HEK293 (cell line): ENCODE measurements around the gene PDK2.

Experiments
- CTCF ChIA-PET: fragments of 350-600 bp; formaldehyde crosslinking; extraction: SDS; loops from one replicate; lab custom pipeline; 2021; ENCODE audit warnings: antibody characterized with exemption; lab: Yijun Ruan, JAX
- POLR2A ChIA-PET: fragments of 300-600 bp; formaldehyde crosslinking; extraction: SDS; loops from one replicate; lab custom pipeline; 2020; ENCODE audit warnings: antibody characterized with exemption, inconsistent platforms; lab: Yijun Ruan, JAX
- H3K27ac ChIP-seq: fragments of 200-500 bp; sonication (Bioruptor generic); 2 replicates; pipeline ENCODE4 v1.5.1; 2014; ENCODE audit warnings: low read depth, low read length, control low read depth, inconsistent platforms; ENCODE audit errors: extremely low read depth
- H3K36me3 ChIP-seq, 2 experiments: fragments of 200-500 bp in 1 of 2; sonication (Bioruptor generic) in 1 of 2; 1 replicate in 1 of 2; 2 replicates in 1 of 2; pipeline ENCODE4 v1.5.1; 2014 to 2017; ENCODE audit warnings: inconsistent platforms in 2 of 2, low read length in 2 of 2; ENCODE audit not compliant: control insufficient read depth in 2 of 2, insufficient read depth in 1 of 2
- H3K4me1 ChIP-seq: fragments of 200-500 bp; sonication (Bioruptor generic); 2 replicates; pipeline ENCODE4 v1.5.1; 2014; ENCODE audit warnings: mild to moderate bottlenecking, low read length, inconsistent platforms; ENCODE audit not compliant: control insufficient read depth, insufficient read depth
- H3K4me3 ChIP-seq: 2 replicates; pipeline ENCODE4 v1.5.1; 2011; ENCODE audit warnings: low read depth, mild to moderate bottlenecking, control low read depth, low read length, moderate library complexity
- H3K9me3 ChIP-seq: fragments of 200-500 bp; sonication (Bioruptor generic); 2 replicates; pipeline ENCODE4 v1.5.1; 2014; ENCODE audit warnings: low read depth, low read length, inconsistent platforms; ENCODE audit not compliant: control insufficient read depth, insufficient read depth
- ATF2 ChIP-seq: fragments of 450-650 bp; formaldehyde crosslinking; IDR thresholded peaks from 2 replicates; pipeline ENCODE4 v1.5.1; 2016; ENCODE audit warnings: missing biosample characterization, missing genetic modification characterization, low read depth
- CTCF ChIP-seq: fragments of 450-650 bp; formaldehyde crosslinking; IDR thresholded peaks from 2 replicates; pipeline ENCODE4 v1.5.1; 2016; ENCODE audit warnings: missing biosample characterization, missing genetic modification characterization
- ELK4 ChIP-seq: IDR thresholded peaks from 2 replicates; pipeline ENCODE4 v1.6.1; 2011; ENCODE audit warnings: mild to moderate bottlenecking, low read depth, low read length, borderline replicate concordance
- GFI1B ChIP-seq: fragments of 450-650 bp; formaldehyde crosslinking; IDR thresholded peaks from 2 replicates; pipeline ENCODE4 v1.5.1; 2016; ENCODE audit warnings: missing biosample characterization, missing genetic modification characterization
- HOXC10 ChIP-seq: sonication (generic); formaldehyde crosslinking; IDR thresholded peaks from 2 replicates; pipeline ENCODE4 v1.8.1; 2023; ENCODE audit warnings: mild to moderate bottlenecking, missing genetic modification reagents
- HOXD13 ChIP-seq: sonication (generic); formaldehyde crosslinking; IDR thresholded peaks from 2 replicates; pipeline ENCODE4 v1.8.0; 2022; ENCODE audit warnings: missing genetic modification reagents, borderline replicate concordance
- KLF16 ChIP-seq: fragments of 450-650 bp; formaldehyde crosslinking; IDR thresholded peaks from 2 replicates; pipeline ENCODE4 v1.5.1; 2017; ENCODE audit warnings: missing biosample characterization, missing genetic modification characterization
- KLF8 ChIP-seq: fragments of 450-650 bp; formaldehyde crosslinking; IDR thresholded peaks from 2 replicates; pipeline ENCODE4 v1.5.1; 2016; ENCODE audit warnings: missing biosample characterization, missing genetic modification characterization
- REST ChIP-seq: fragments of 450-650 bp; formaldehyde crosslinking; IDR thresholded peaks from 2 replicates; pipeline ENCODE4 v1.5.1; 2016; ENCODE audit warnings: missing biosample characterization, missing genetic modification characterization
- ZBTB21 ChIP-seq: fragments of 450-650 bp; formaldehyde crosslinking; IDR thresholded peaks from 2 replicates; pipeline ENCODE4 v1.5.1; 2017; ENCODE audit warnings: missing biosample characterization, missing genetic modification characterization
- ZBTB48 ChIP-seq: fragments of 450-650 bp; formaldehyde crosslinking; IDR thresholded peaks from 2 replicates; pipeline ENCODE4 v1.5.1; 2016; ENCODE audit warnings: missing biosample characterization, missing genetic modification characterization
- ZBTB7A ChIP-seq: fragments of 450-650 bp; formaldehyde crosslinking; IDR thresholded peaks from 2 replicates; pipeline ENCODE4 v1.5.1; 2016; ENCODE audit warnings: low read depth, missing biosample characterization, missing genetic modification characterization
- ZNF146 ChIP-seq: fragments of 450-650 bp; formaldehyde crosslinking; IDR thresholded peaks from 2 replicates; pipeline ENCODE4 v1.5.1; 2016; ENCODE audit warnings: missing biosample characterization, missing genetic modification characterization
- ZNF155 ChIP-seq: fragments of 450-650 bp; formaldehyde crosslinking; IDR thresholded peaks from 2 replicates; pipeline ENCODE4 v1.5.1; 2016; ENCODE audit warnings: missing biosample characterization, missing genetic modification characterization
- ZNF169 ChIP-seq: fragments of 450-650 bp; formaldehyde crosslinking; IDR thresholded peaks from 2 replicates; pipeline ENCODE4 v1.5.1; 2016; ENCODE audit warnings: missing biosample characterization, missing genetic modification characterization
- ZNF19 ChIP-seq: fragments of 450-650 bp; formaldehyde crosslinking; IDR thresholded peaks from 2 replicates; pipeline ENCODE4; 2016; ENCODE audit warnings: missing biosample characterization, missing genetic modification characterization, low read depth
- ZNF2 ChIP-seq: fragments of 450-650 bp; formaldehyde crosslinking; IDR thresholded peaks from 2 replicates; pipeline ENCODE4 v1.5.1; 2016; ENCODE audit warnings: missing biosample characterization, missing genetic modification characterization
- ZNF311 ChIP-seq: fragments of 450-650 bp; formaldehyde crosslinking; IDR thresholded peaks from 2 replicates; pipeline ENCODE4 v1.5.1; 2017; ENCODE audit warnings: missing biosample characterization, missing genetic modification characterization, borderline replicate concordance
- ZNF473 ChIP-seq: fragments of 450-650 bp; formaldehyde crosslinking; IDR thresholded peaks from 2 replicates; pipeline ENCODE4 v1.5.1; 2017; ENCODE audit warnings: missing biosample characterization, missing genetic modification characterization
- ZNF514 ChIP-seq: fragments of 450-650 bp; formaldehyde crosslinking; IDR thresholded peaks from 2 replicates; pipeline ENCODE4 v1.5.1; 2016; ENCODE audit warnings: missing biosample characterization, missing genetic modification characterization
- ZNF555 ChIP-seq: fragments of 450-650 bp; formaldehyde crosslinking; conservative IDR thresholded peaks from 2 replicates; pipeline ENCODE4 v1.5.1; 2017; ENCODE audit warnings: missing biosample characterization, mild to moderate bottlenecking, missing genetic modification characterization, inconsistent platforms
- ZNF623 ChIP-seq: fragments of 450-650 bp; formaldehyde crosslinking; IDR thresholded peaks from 2 replicates; pipeline ENCODE4 v1.5.1; 2016; ENCODE audit warnings: missing biosample characterization, missing genetic modification characterization
- ZNF624 ChIP-seq: fragments of 450-650 bp; formaldehyde crosslinking; IDR thresholded peaks from 2 replicates; pipeline ENCODE4 v1.5.1; 2017; ENCODE audit warnings: missing biosample characterization, missing genetic modification characterization
- ZNF629 ChIP-seq: fragments of 450-650 bp; formaldehyde crosslinking; IDR thresholded peaks from 2 replicates; pipeline ENCODE4 v1.5.1; 2017; ENCODE audit warnings: missing biosample characterization, missing genetic modification characterization
- ZNF704 ChIP-seq: fragments of 450-650 bp; formaldehyde crosslinking; IDR thresholded peaks from 2 replicates; pipeline ENCODE4 v1.5.1; 2016; ENCODE audit warnings: missing biosample characterization, missing genetic modification characterization
- ZNF792 ChIP-seq: fragments of 450-650 bp; formaldehyde crosslinking; IDR thresholded peaks from 2 replicates; pipeline ENCODE4 v1.5.1; 2016; ENCODE audit warnings: missing biosample characterization, missing genetic modification characterization

The PDK2 gene

GRCh38 chr17:50088952-50089825, 6.0 kb upstream of the PDK2 start:
- 0 out of 2 replicates have a peak, but pooled peaks cover 2% of the 10 kb centered on the region for H3K4me1 ChIP-seq
- no peaks in the 10 kb centered on the region for H3K9me3 ChIP-seq
- ChIA-PET POLR2A (interaction anchor here (0.6 kb wide), 1 partner anchor 41 kb away, joined by 3 read pairs; the partner anchor contains the start of gene SAMD14), CTCF (interaction anchor here (0.6 to 3.7 kb wide), 4 partner anchors 54 to 91 kb away, joined by 4 to 171 read pairs (median 16); no protein-coding TSS in a partner anchor)
- H3K4me3 ChIP-seq, result no peak overlapping the region
- TF ChIP-seq ZNF311 (tag by site-specific recombination) (no peak), KLF8 (no peak), ZNF514 (tag by site-specific recombination) (no peak), HOXD13 (no peak), CTCF (tag by site-specific recombination) (no peak), ZBTB21 (tag by site-specific recombination) (no peak), ZBTB7A (no peak), ZNF624 (tag by site-specific recombination) (no peak), ZNF146 (no peak), HOXC10 (CRISPR knock-in tag) (no peak), ELK4 (no peak)
- H3K36me3 ChIP-seq, result peaks cover 0 to 5% of the 10 kb centered on the region in 2 experiments; a peak in 2 of 3 replicates
- H3K27ac ChIP-seq, result no peak overlapping the region

GRCh38 chr17:50090071-50090470, 5.1 kb upstream of the PDK2 start:
- POLR2A ChIA-PET, result no interaction called here
- Histone ChIP-seq H3K27ac (no peak overlapping the region), H3K4me1 (0 out of 2 replicates have a peak, but pooled peaks cover 2% of the 10 kb centered on the region), H3K9me3 (no peaks in the 10 kb centered on the region), H3K36me3 (peaks cover 0 to 5% of the 10 kb centered on the region in 2 experiments; a peak in 1 of 3 replicates)
- TF ChIP-seq ZNF555 (no peak), ZNF623 (tag by site-specific recombination) (no peak), ZNF155 (tag by site-specific recombination) (no peak), REST (no peak), ZNF792 (no peak), ZNF704 (tag by site-specific recombination) (no peak), ZNF2 (tag by site-specific recombination) (no peak), ZNF169 (tag by site-specific recombination) (no peak), ZNF473 (tag by site-specific recombination) (no peak), ZNF19 (tag by site-specific recombination) (no peak), ATF2 (tag by site-specific recombination) (no peak), GFI1B (tag by site-specific recombination) (no peak), ZBTB48 (no peak), KLF16 (tag by site-specific recombination) (no peak), ZNF629 (tag by site-specific recombination) (no peak)
- TF ChIP-seq, all 188 proteins: peak for 0
- no peak overlapping the region for H3K4me3 ChIP-seq
- CTCF ChIA-PET, result interaction anchor here (0.7 to 5.3 kb wide), 4 partner anchors 12 to 235 kb away, joined by 3 to 101 read pairs (median 6); no protein-coding TSS in a partner anchor
